HepG2 (cell line): ENCODE measurements around the gene NOCT. TPM values are rescaled to one million over a fixed set of nuclear protein-coding genes. Genes with fewer than 3 reads are reported as not detected.

Experiments used
- ATF7-NPFF ChIP-seq: sonication (generic); formaldehyde crosslinking; IDR thresholded peaks from 2 replicates; pipeline ENCODE4 v1.8.1; 2023; ENCODE audit warnings: mild to moderate bottlenecking, low read depth, missing genetic modification reagents, moderate library complexity
- FLYWCH1 ChIP-seq: sonication (generic); formaldehyde crosslinking; IDR thresholded peaks from 2 replicates; pipeline ENCODE4 v1.8.1; 2023; ENCODE audit warnings: mild to moderate bottlenecking, missing genetic modification reagents
- HDAC6 ChIP-seq: fragments of 200-600 bp; sonication (generic); IDR thresholded peaks from 2 replicates; pipeline ENCODE4 v1.7.0; 2017; ENCODE audit warnings: mild to moderate bottlenecking, antibody characterized with exemption, low read length, low read depth
- HNRNPH1 ChIP-seq: fragments of 200-400 bp; formaldehyde crosslinking; optimal IDR thresholded peaks from 2 replicates; pipeline ENCODE3; 2017; ENCODE audit warnings: mild to moderate bottlenecking, low read depth, low read length
- KDM4B ChIP-seq: sonication (generic); formaldehyde crosslinking; IDR thresholded peaks from 2 replicates; pipeline ENCODE4 v1.4.0; 2020; ENCODE audit warnings: missing genetic modification reagents
- MAFF ChIP-seq: IDR thresholded peaks from 2 replicates; pipeline ENCODE4 v1.6.1; 2011; ENCODE audit warnings: low read depth, low read length, improper control_type of control experiment
- NCOA5 ChIP-seq: sonication (generic); formaldehyde crosslinking; IDR thresholded peaks from 2 replicates; pipeline ENCODE4 v1.4.0; 2020; ENCODE audit warnings: missing genetic modification reagents
- PCBP2 ChIP-seq: fragments of 200-400 bp; formaldehyde crosslinking; optimal IDR thresholded peaks from 2 replicates; pipeline ENCODE3; 2018; ENCODE audit warnings: low read length, low read depth; ENCODE audit not compliant: poor library complexity, severe bottlenecking
- POLR2AphosphoS5 ChIP-seq: IDR thresholded peaks from 2 replicates; pipeline ENCODE4 v1.6.1; 2012; ENCODE audit warnings: low read depth, low read length
- RXRA ChIP-seq: sonication (generic); formaldehyde crosslinking; IDR thresholded peaks from 2 replicates; pipeline ENCODE4 v1.5.1; 2020; ENCODE audit warnings: missing genetic modification reagents
- SALL1 ChIP-seq: sonication (generic); formaldehyde crosslinking; IDR thresholded peaks from 2 replicates; pipeline ENCODE4 v1.8.0; 2022; ENCODE audit warnings: mild to moderate bottlenecking, missing genetic modification reagents
- SIN3B ChIP-seq: fragments of 150-350 bp; IDR thresholded peaks from 2 replicates; pipeline ENCODE4 v1.6.1; 2014; ENCODE audit warnings: low read length
- SMAD3 ChIP-seq: sonication (generic); formaldehyde crosslinking; IDR thresholded peaks from 2 replicates; pipeline ENCODE4 v1.4.0; 2020; ENCODE audit warnings: missing genetic modification reagents
- SP1 ChIP-seq, 2 experiments: fragments of 450-650 bp in 1 of 2; sonication (generic) in 1 of 2; formaldehyde crosslinking in 1 of 2; IDR thresholded peaks; 2 replicates each; pipeline versions ENCODE4 v1.4.0 to v1.6.1; 2016 to 2020; ENCODE audit warnings: missing genetic modification reagents in 1 of 2
- TMF1 ChIP-seq: sonication (generic); formaldehyde crosslinking; IDR thresholded peaks from 2 replicates; pipeline ENCODE4 v1.8.1; 2022; ENCODE audit warnings: low read depth, missing genetic modification reagents
- ZBTB21 ChIP-seq: sonication (generic); formaldehyde crosslinking; IDR thresholded peaks from 2 replicates; pipeline ENCODE4 v1.4.0; 2020; ENCODE audit warnings: missing genetic modification reagents
- ZFX ChIP-seq: sonication (generic); formaldehyde crosslinking; IDR thresholded peaks from 2 replicates; pipeline ENCODE4 v1.4.0; 2020; ENCODE audit warnings: mild to moderate bottlenecking, low read depth, missing genetic modification reagents, moderate library complexity
- ZNF17 ChIP-seq: sonication (generic); formaldehyde crosslinking; IDR thresholded peaks from 2 replicates; pipeline ENCODE4 v1.5.0; 2020; ENCODE audit warnings: mild to moderate bottlenecking, missing genetic modification reagents
- ZNF263 ChIP-seq: sonication (generic); formaldehyde crosslinking; IDR thresholded peaks from 2 replicates; pipeline ENCODE4 v1.4.0; 2020; ENCODE audit warnings: missing genetic modification reagents
- ZNF264 ChIP-seq: sonication (generic); formaldehyde crosslinking; IDR thresholded peaks from 2 replicates; pipeline ENCODE4 v1.4.0; 2020; ENCODE audit warnings: missing genetic modification reagents
- ZNF30 ChIP-seq: sonication (generic); formaldehyde crosslinking; IDR thresholded peaks from 2 replicates; pipeline ENCODE4 v1.5.0; 2020; ENCODE audit warnings: mild to moderate bottlenecking, missing genetic modification reagents
- ZNF484 ChIP-seq: sonication (generic); formaldehyde crosslinking; IDR thresholded peaks from 2 replicates; pipeline ENCODE4 v1.5.1; 2020; ENCODE audit warnings: mild to moderate bottlenecking, low read depth, missing genetic modification reagents, borderline replicate concordance
- ZNF503 ChIP-seq: sonication (generic); formaldehyde crosslinking; IDR thresholded peaks from 2 replicates; pipeline ENCODE4 v1.4.0; 2020; ENCODE audit warnings: missing genetic modification reagents
- ZNF547 ChIP-seq: sonication (generic); formaldehyde crosslinking; IDR thresholded peaks from 2 replicates; pipeline ENCODE4 v1.5.1; 2020; ENCODE audit warnings: mild to moderate bottlenecking, missing genetic modification reagents
- ZNF558 ChIP-seq: sonication (generic); formaldehyde crosslinking; IDR thresholded peaks from 2 replicates; pipeline ENCODE4 v1.9.0; 2022; ENCODE audit warnings: mild to moderate bottlenecking, missing genetic modification reagents, borderline replicate concordance
- ZNF800 ChIP-seq: sonication (generic); formaldehyde crosslinking; IDR thresholded peaks from 2 replicates; pipeline ENCODE4 v1.4.0; 2020; ENCODE audit warnings: missing genetic modification reagents
- polyA plus RNA-seq, 8 experiments: library from polyadenylated mRNA; depleted of rRNA in 3 of 8; stranded (reverse) in 7 of 8; unstranded in 1 of 8; fragments of >200 nt; fragmentation: Illumina TruSeq in 4 of 8; extraction: Trizol in 4 of 8; gene quantifications; 2 replicates each; pipeline versions ENCODE4 v1.2.1 to v1.2.3, GENCODE V29; 2011 to 2016; ENCODE audit warnings: low read depth in 4 of 8, missing spikeins in 1 of 8, mixed read lengths in 1 of 8; ENCODE audit not compliant: insufficient read depth in 1 of 8
- total RNA-seq, 5 experiments: library from RNA; depleted of rRNA; stranded (reverse); fragments of >200 nt; fragmentation: Illumina TruSeq; extraction: Trizol; gene quantifications; 2 replicates each; pipeline ENCODE4 v1.2.3, GENCODE V29; 2016; ENCODE audit warnings: low read depth in 1 of 5
- TF ChIP-seq, protein P1 (sequence below): sonication (generic); formaldehyde crosslinking; IDR thresholded peaks from 2 replicates; pipeline ENCODE4 v1.8.0; 2022; ENCODE audit warnings: missing genetic modification reagents, mild to moderate bottlenecking, borderline replicate concordance

NOCT gene
- total and polyA plus RNA-seq, 2 of the 13 experiments (the other 11 are each of a cell fraction or from before 2014, with no cell fraction given), result 3.6 to 13.1 TPM

DNA sequence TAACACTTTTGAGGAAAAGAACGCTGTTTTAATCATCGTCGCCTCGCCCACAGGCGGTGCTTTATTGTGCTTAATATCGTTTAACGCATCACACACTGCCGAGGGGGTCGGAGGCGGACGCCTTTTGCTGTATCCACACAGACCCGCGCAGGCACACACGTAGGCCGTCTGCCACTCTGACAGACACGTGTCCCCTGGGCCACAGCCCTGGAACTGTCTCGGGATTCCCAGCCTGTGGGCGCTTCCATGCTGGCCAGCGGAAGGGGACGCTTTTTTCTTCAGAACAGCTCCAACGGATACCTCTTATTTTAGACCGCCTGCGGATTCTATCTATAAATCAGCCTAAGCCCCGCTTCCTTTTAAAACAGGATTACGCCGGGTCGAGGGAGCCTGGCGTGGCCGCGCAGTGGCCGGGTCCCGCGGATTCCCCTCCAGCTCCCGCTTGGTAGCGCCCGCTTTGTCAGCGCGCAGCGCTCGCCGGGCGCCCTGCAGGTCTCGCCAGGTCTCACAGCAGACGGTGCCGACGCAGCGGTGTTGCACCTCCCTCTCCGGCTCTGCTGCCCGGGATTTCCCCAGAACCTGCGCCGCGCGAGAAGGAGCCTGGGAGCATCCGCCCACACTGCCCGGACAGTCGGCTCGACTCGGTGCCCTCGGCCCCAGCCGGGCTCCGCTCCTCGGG lies at the start of gene NOCT (continued):
- TF ChIP-seq HDAC6, result no peak
- TF ChIP-seq TMF1 (CRISPR knock-in tag), result no peak
- peak; percentile 94 for TF ChIP-seq ZNF547 (CRISPR knock-in tag)
- peak; percentile 28; the same call in 1 of the 2 replicates for TF ChIP-seq ZNF558 (CRISPR knock-in tag)
- TF ChIP-seq RXRA (CRISPR knock-in tag), result peak; percentile 55; the same call in 1 of the 2 replicates
- peak; percentile 60; the same call in 1 of the 2 replicates for TF ChIP-seq KDM4B (CRISPR knock-in tag)
- TF ChIP-seq ZNF503 (CRISPR knock-in tag), result peak; percentile 52; the same call in 1 of the 2 replicates
- no peak for TF ChIP-seq ZBTB21 (CRISPR knock-in tag)
- peak; percentile 92 for TF ChIP-seq POLR2AphosphoS5
- no peak for TF ChIP-seq SP1 (IDR thresholded peaks at IDR 0.05)
- no peak; the same call in 1 of the 2 replicates for TF ChIP-seq SP1 (CRISPR knock-in tag; IDR thresholded peaks at IDR 0.05)
- no peak for TF ChIP-seq ZNF484
- peak; percentile 86; the same call in 1 of the 2 replicates for TF ChIP-seq ATF7-NPFF (CRISPR knock-in tag)
- TF ChIP-seq SMAD3, result peak; percentile 33; the same call in 1 of the 2 replicates
- TF ChIP-seq ZNF800 (CRISPR knock-in tag), result 0 out of 2 replicates have a peak, but pooled peaks have one; percentile 84
- peak; percentile 80 for TF ChIP-seq SALL1
- TF ChIP-seq ZNF17 (CRISPR knock-in tag), result 0 out of 2 replicates have a peak, but pooled peaks have one; percentile 70
- TF ChIP-seq PCBP2, result no peak
- no peak for TF ChIP-seq SIN3B
- no peak for TF ChIP-seq FLYWCH1
- no peak for TF ChIP-seq HNRNPH1
- TF ChIP-seq NCOA5 (CRISPR knock-in tag), result no peak
- no peak; the same call in 1 of the 2 replicates for TF ChIP-seq MAFF
- TF ChIP-seq ZFX (CRISPR knock-in tag), result peak; percentile 87
- TF ChIP-seq, protein P1, sequence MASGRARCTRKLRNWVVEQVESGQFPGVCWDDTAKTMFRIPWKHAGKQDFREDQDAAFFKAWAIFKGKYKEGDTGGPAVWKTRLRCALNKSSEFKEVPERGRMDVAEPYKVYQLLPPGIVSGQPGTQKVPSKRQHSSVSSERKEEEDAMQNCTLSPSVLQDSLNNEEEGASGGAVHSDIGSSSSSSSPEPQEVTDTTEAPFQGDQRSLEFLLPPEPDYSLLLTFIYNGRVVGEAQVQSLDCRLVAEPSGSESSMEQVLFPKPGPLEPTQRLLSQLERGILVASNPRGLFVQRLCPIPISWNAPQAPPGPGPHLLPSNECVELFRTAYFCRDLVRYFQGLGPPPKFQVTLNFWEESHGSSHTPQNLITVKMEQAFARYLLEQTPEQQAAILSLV (CRISPR knock-in tag), result peak; percentile 80; the same call in 1 of the 2 replicates
- peak; percentile 61; the same call in 1 of the 2 replicates for TF ChIP-seq ZNF264 (CRISPR knock-in tag)
- TF ChIP-seq ZNF30 (CRISPR knock-in tag), result no peak
- peak; percentile 8; the same call in 1 of the 2 replicates for TF ChIP-seq ZNF263 (CRISPR knock-in tag)
